A549 treated with CORT108297 at 1 μM for 4 hours (cell line): ENCODE results near the gene SLC19A2. TPM values are rescaled to one million over a fixed set of nuclear protein-coding genes. Genes with fewer than 3 reads are reported as not detected.

Source experiments
- total RNA-seq: library from RNA; stranded (reverse); fragments of 200-300 nt; extraction: Qiagen RNA extraction; gene quantifications from 5 replicates; pipeline ENCODE4 v1.2.3, GENCODE V29; 2022

SLC19A2 gene
- 7.5 to 9.0 TPM (median 8.3 TPM) in 5 replicates for total RNA-seq

GRCh38 chr1:169485431-169486280 is at the start of gene SLC19A2:
Gene SLC19A2 (minus strand): TSS chr1:169485944. CDS start chr1:169485766, 178 bp downstream.

GRCh38 chr1:169427081-169427641 is 58.6 kb downstream of the SLC19A2 start, which contains the start of gene CCDC181:
Gene CCDC181 (minus strand): TSS chr1:169427474. CDS start chr1:169424927, 2,547 bp downstream.

Other genes starting within 250 kb of the SLC19A2 start
- gene NME7, start 118.1 kb downstream of the SLC19A2 start, total RNA-seq: 18.1 to 37.1 TPM (median 22.3 TPM) in 5 replicates
- 14.0 to 20.2 TPM (median 14.7 TPM) in 5 replicates for gene BLZF1, start 117.7 kb downstream of the SLC19A2 start, total RNA-seq
- gene CCDC181, start 58.5 kb downstream of the SLC19A2 start, total RNA-seq: 0.06 to 0.24 TPM (median 0.10 TPM) in 5 replicates
- 0.02 to 0.09 TPM (median 0.05 TPM) in 5 replicates for gene F5, start 100.5 kb upstream of the SLC19A2 start, total RNA-seq
- not detected in 5 replicates for gene SELP, start 144.2 kb upstream of the SLC19A2 start, total RNA-seq
- gene SELL, start 225.7 kb upstream of the SLC19A2 start, total RNA-seq: 0.14 to 0.36 TPM (median 0.19 TPM) in 5 replicates
- gene SELE, start 248.1 kb upstream of the SLC19A2 start, total RNA-seq: 0.02 TPM in 1 of 5 replicates, not detected in the others